ENCODE data around the gene AAGAB.

- TF ChIP-seq CTCF (IDR thresholded peaks at IDR 0.05) = no peak
- TF ChIP-seq POLR2AphosphoS5 (IDR thresholded peaks at IDR 0.05) = no peak
- TF ChIP-seq EP300 (IDR thresholded peaks at IDR 0.05) = no peak
- TF ChIP-seq POLR2A (IDR thresholded peaks at IDR 0.05) = no peak
Observed at GRCh38 chr15:67180514-67181191, 73.8 kb downstream of the AAGAB start.

Measured in gastroesophageal sphincter (tissue), 3 donors.